Mucosa of rectum (tissue), 2 donors: Measurements from ENCODE around the gene CCL27.

Experiments used
- H3K27ac ChIP-seq, 2 donors: one replicate each; pipeline ENCODE4 v1.7.0; 2013; ENCODE audit warnings: inconsistent platforms in 2 of 2, low read depth in 2 of 2, low read length in 2 of 2
- H3K27me3 ChIP-seq, 2 donors: one replicate each; pipeline ENCODE4 v1.7.0; 2013; ENCODE audit warnings: low read length in 2 of 2; ENCODE audit not compliant: control insufficient read depth in 2 of 2, insufficient read depth in 2 of 2
- H3K36me3 ChIP-seq, 2 donors: one replicate each; pipeline ENCODE4 v1.7.0; 2013; ENCODE audit warnings: low read length in 2 of 2; ENCODE audit not compliant: control insufficient read depth in 2 of 2, insufficient read depth in 2 of 2
- H3K4me1 ChIP-seq, 2 donors: one replicate each; pipeline ENCODE4 v1.7.0; 2013; ENCODE audit warnings: low read length in 2 of 2, mild to moderate bottlenecking in 1 of 2; ENCODE audit not compliant: control insufficient read depth in 2 of 2, insufficient read depth in 2 of 2
- H3K4me3 ChIP-seq, 2 donors: one replicate each; pipeline ENCODE4 v1.7.0; 2013; ENCODE audit warnings: low read length in 2 of 2
- H3K9ac ChIP-seq, 2 donors: one replicate each; pipeline ENCODE4 v1.7.0; 2013; ENCODE audit warnings: low read length in 2 of 2, low read depth in 1 of 2, mild to moderate bottlenecking in 1 of 2
- H3K9me3 ChIP-seq, 2 donors: one replicate each; pipeline ENCODE4 v1.7.0; 2013; ENCODE audit warnings: low read length in 2 of 2; ENCODE audit not compliant: control insufficient read depth in 2 of 2
- donor health status: healthy.
- donor health status: Normal muscosa, but diverticular disease.

Gene CCL27

DNA sequence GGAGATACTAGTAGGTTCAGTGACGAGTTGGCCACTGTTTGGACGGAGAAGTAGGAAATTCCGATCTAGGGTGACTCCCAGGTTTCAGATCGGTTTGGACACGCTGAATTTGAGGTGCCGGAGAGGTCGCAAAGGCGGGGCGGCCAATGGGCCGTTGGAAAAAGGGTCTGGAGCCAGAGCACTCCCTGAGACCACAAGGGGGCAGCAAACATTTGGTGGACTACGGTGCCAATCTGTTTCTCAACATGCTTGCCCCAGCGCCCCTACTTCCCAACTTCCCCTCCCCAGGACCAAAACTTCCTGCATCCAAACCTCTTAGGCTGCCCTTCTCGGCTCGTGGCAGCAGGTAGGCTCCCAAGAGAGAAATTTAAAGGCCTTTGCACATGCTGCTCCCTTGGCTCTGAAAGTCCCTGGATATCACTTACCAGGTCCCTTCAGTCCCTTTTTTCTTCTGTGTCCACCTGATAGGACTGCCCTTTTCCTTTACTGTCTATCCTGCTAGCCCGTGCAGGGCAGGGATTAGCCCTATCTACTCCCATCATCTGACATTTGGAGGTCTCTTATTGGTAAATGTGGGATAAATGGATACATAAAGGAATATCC, 49.6 kb downstream of the CCL27 start:
- peaks cover 21% of the 10 kb centered on the region in 2 donors for H3K4me1 ChIP-seq
- H3K4me3 ChIP-seq, result peak overlapping the region; percentile 92
- no peaks in the 10 kb centered on the region for H3K27me3 ChIP-seq
- peaks cover 27 to 34% of the 10 kb centered on the region in 2 donors for H3K36me3 ChIP-seq
- peak overlapping the region; percentile 81 to 97 for H3K9ac ChIP-seq
- peak overlapping the region in 1 of 2 donors; percentile 68 for H3K27ac ChIP-seq
- H3K9me3 ChIP-seq, result no peaks in the 10 kb centered on the region
